IMR-90 (cell line): ENCODE results near the gene MYD88.

Experiments used
- BHLHE40 ChIP-seq: fragments of 150-350 bp; IDR thresholded peaks from 2 replicates; pipeline ENCODE4 v1.6.1; 2016; ENCODE audit warnings: mild to moderate bottlenecking, low read depth, low read length
- CEBPB ChIP-seq: IDR thresholded peaks from 2 replicates; pipeline ENCODE4 v1.6.1; 2012; ENCODE audit warnings: low read depth, low read length, improper control_type of control experiment
- FOS ChIP-seq: fragments of 150-350 bp; IDR thresholded peaks from 2 replicates; pipeline ENCODE4 v1.6.1; 2016; ENCODE audit warnings: low read depth, low read length
- MAZ ChIP-seq: IDR thresholded peaks from 2 replicates; pipeline ENCODE4 v1.6.1; 2012; ENCODE audit warnings: low read depth, mild to moderate bottlenecking, low read length, improper control_type of control experiment, moderate library complexity, borderline replicate concordance
- POLR2A ChIP-seq: IDR thresholded peaks from 2 replicates; pipeline ENCODE4 v1.6.1; 2012; ENCODE audit warnings: mild to moderate bottlenecking, low read depth, low read length
- TF ChIP-seq, protein P1 (sequence below): conservative IDR thresholded peaks from 2 replicates; pipeline ENCODE4 v1.5.1; 2012; ENCODE audit warnings: mild to moderate bottlenecking, low read depth, low read length, improper control_type of control experiment
- TF ChIP-seq, protein P2 (sequence below): fragments of 150-350 bp; IDR thresholded peaks from 2 replicates; pipeline ENCODE4 v1.6.1; 2017; ENCODE audit warnings: mild to moderate bottlenecking, antibody characterized with exemption, low read length, low read depth

DNA sequence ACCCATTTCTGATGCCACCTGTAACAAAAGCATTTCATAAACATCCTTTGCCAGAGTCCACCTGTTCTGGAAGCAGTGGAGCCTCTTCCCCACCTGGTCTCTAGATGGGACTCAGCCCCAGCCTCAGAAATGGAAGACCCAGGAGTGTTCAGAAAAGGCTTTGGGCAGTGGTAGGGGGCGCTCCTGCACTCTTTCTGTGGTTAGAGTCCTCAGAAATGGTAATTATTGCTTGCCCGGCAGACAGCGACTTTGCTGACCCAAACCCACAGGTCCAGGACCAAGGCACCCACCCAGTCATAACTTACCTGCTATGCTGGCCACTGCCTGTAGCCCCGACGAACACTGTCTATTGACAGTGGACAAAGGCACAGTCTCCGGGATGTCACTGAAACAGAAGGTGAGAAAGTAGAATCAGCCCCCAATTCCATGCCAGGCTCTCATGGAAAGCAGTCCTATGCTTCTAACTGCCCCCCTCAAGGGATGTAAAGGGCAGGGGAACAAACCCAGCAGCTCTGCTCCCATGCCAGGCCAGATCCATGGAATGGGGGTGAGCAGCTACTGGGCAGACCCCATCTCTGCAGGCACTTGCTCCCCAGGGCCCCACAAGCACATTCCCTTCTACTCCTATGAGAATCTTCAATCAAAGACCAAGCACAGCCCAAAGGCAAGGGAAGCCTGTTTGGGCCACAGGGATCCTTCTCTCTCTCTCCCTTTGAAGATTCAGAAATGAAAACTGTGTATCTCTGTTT, 6.7 kb upstream of the MYD88 start:
- TF ChIP-seq, protein P1, sequence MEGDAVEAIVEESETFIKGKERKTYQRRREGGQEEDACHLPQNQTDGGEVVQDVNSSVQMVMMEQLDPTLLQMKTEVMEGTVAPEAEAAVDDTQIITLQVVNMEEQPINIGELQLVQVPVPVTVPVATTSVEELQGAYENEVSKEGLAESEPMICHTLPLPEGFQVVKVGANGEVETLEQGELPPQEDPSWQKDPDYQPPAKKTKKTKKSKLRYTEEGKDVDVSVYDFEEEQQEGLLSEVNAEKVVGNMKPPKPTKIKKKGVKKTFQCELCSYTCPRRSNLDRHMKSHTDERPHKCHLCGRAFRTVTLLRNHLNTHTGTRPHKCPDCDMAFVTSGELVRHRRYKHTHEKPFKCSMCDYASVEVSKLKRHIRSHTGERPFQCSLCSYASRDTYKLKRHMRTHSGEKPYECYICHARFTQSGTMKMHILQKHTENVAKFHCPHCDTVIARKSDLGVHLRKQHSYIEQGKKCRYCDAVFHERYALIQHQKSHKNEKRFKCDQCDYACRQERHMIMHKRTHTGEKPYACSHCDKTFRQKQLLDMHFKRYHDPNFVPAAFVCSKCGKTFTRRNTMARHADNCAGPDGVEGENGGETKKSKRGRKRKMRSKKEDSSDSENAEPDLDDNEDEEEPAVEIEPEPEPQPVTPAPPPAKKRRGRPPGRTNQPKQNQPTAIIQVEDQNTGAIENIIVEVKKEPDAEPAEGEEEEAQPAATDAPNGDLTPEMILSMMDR = peak; percentile 61
- TF ChIP-seq POLR2A (no peak), FOS (no peak), CEBPB (no peak), BHLHE40 (no peak), MAZ (no peak)
- TF ChIP-seq, protein P2, sequence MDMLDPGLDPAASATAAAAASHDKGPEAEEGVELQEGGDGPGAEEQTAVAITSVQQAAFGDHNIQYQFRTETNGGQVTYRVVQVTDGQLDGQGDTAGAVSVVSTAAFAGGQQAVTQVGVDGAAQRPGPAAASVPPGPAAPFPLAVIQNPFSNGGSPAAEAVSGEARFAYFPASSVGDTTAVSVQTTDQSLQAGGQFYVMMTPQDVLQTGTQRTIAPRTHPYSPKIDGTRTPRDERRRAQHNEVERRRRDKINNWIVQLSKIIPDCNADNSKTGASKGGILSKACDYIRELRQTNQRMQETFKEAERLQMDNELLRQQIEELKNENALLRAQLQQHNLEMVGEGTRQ = no peak
